NCI-H1092 (cell line): ENCODE measurements around the gene ARHGEF7.

Experiments
- DNase-seq: peaks from one replicate; lab custom pipeline; 2025; lab: John Stamatoyannopoulos, UW

Gene ARHGEF7

GRCh38 chr13:111201304-111201940 lies 86.3 kb downstream of the ARHGEF7 start:
- DNase-seq = no peak

GRCh38 chr13:111202156-111202621 lies 87.1 kb downstream of the ARHGEF7 start:
- peak; percentile 40 for DNase-seq

- DNase-seq = no peak
These were observed 87.6 kb downstream of the ARHGEF7 start for GRCh38 chr13:111202745-111203144.

GRCh38 chr13:111203736-111204389 lies 88.8 kb downstream of the ARHGEF7 start:
- no peak for DNase-seq

- DNase-seq = no peak
These were observed 89.5 kb downstream of the ARHGEF7 start for GRCh38 chr13:111204438-111205177.

GRCh38 chr13:111206148-111206547 lies 91.0 kb downstream of the ARHGEF7 start:
- DNase-seq = no peak

- no peak for DNase-seq
These were observed 94.5 kb downstream of the ARHGEF7 start for GRCh38 chr13:111209613-111210012.

- no peak for DNase-seq
These were observed 95.0 kb downstream of the ARHGEF7 start for GRCh38 chr13:111210091-111210490.

GRCh38 chr13:111210544-111211469 lies 95.7 kb downstream of the ARHGEF7 start:
- no peak for DNase-seq

- no peak for DNase-seq
These were observed 96.8 kb downstream of the ARHGEF7 start for GRCh38 chr13:111211789-111212516.

GRCh38 chr13:111212517-111212873 lies 97.4 kb downstream of the ARHGEF7 start:
- DNase-seq = no peak

- peak; percentile 50 for DNase-seq
These were observed 99.0 kb downstream of the ARHGEF7 start for GRCh38 chr13:111213964-111214726.

- DNase-seq = peak; percentile 58
These were observed 100.3 kb downstream of the ARHGEF7 start for GRCh38 chr13:111215081-111216047.

GRCh38 chr13:111216166-111216960 lies 101.3 kb downstream of the ARHGEF7 start:
- DNase-seq = peak; percentile 47

- no peak for DNase-seq
These were observed 102.5 kb downstream of the ARHGEF7 start for GRCh38 chr13:111217641-111218040.

GRCh38 chr13:111219280-111219679 lies 104.2 kb downstream of the ARHGEF7 start:
- no peak for DNase-seq

GRCh38 chr13:111219950-111220349 lies 104.8 kb downstream of the ARHGEF7 start:
- DNase-seq = no peak

GRCh38 chr13:111225166-111225565 lies 110.1 kb downstream of the ARHGEF7 start:
- DNase-seq = no peak
